B cell (primary cell): ENCODE results near the gene BAZ1B.

Source experiments
- CTCF ChIP-seq: fragments of 200-600 bp; IDR thresholded peaks from one replicate; pipeline ENCODE4 v1.8.0; 2022; ENCODE audit warnings: antibody characterized with exemption, mild to moderate bottlenecking
- EZH2 ChIP-seq: IDR thresholded peaks from 2 replicates; pipeline ENCODE4 v1.6.1; 2012; ENCODE audit warnings: borderline replicate concordance, low read depth, mild to moderate bottlenecking, moderate library complexity, low read length; ENCODE audit not compliant: insufficient read depth, poor library complexity, severe bottlenecking

- TF ChIP-seq CTCF = no peak
- TF ChIP-seq EZH2 = no peak
These were observed 126.3 kb downstream of the BAZ1B start for GRCh38 chr7:73395538-73396503.
